Neuronal stem cell (in vitro differentiated cells): Measurements from ENCODE around the gene KSR2.

Experiments
- DNase-seq: peaks from one replicate; pipeline ENCODE4 v3.0.0-alpha.2; 2013; ENCODE audit warnings: low spot score
- H2AFZ ChIP-seq: one replicate; pipeline ENCODE4 v1.6.1; 2013; ENCODE audit warnings: mild to moderate bottlenecking, low read length, inconsistent platforms
- H2AK5ac ChIP-seq: 2 replicates; pipeline ENCODE4 v1.6.1; 2013; ENCODE audit warnings: low read depth, mild to moderate bottlenecking, inconsistent platforms, low read length, moderate library complexity, mixed read lengths
- H2BK120ac ChIP-seq: 2 replicates; pipeline ENCODE4 v1.6.1; 2013; ENCODE audit warnings: low read depth, mild to moderate bottlenecking, inconsistent platforms, low read length, moderate library complexity, mixed read lengths
- H2BK12ac ChIP-seq: one replicate; pipeline ENCODE4 v1.6.1; 2013; ENCODE audit warnings: low read length, inconsistent platforms
- H2BK15ac ChIP-seq: 2 replicates; pipeline ENCODE4 v1.6.1; 2013; ENCODE audit warnings: mild to moderate bottlenecking, low read length, inconsistent platforms, mixed read lengths
- H2BK5ac ChIP-seq: one replicate; pipeline ENCODE4 v1.6.1; 2013; ENCODE audit warnings: inconsistent platforms, mild to moderate bottlenecking, low read length, moderate library complexity
- H3K14ac ChIP-seq: one replicate; pipeline ENCODE4 v1.6.1; 2013; ENCODE audit warnings: low read length, inconsistent platforms
- H3K18ac ChIP-seq: 2 replicates; pipeline ENCODE4 v1.6.1; 2013; ENCODE audit warnings: low read length, inconsistent platforms
- H3K23ac ChIP-seq: 2 replicates; pipeline ENCODE4 v1.6.1; 2013; ENCODE audit warnings: low read depth, mild to moderate bottlenecking, mixed read lengths, low read length, inconsistent platforms; ENCODE audit not compliant: poor library complexity
- H3K27ac ChIP-seq: replicated peaks from 3 replicates; pipeline ENCODE4 v1.5.1; 2013; ENCODE audit warnings: low read length, inconsistent platforms
- H3K27me3 ChIP-seq, 3 experiments: 2 replicates each; pipeline ENCODE4 v1.6.1; 2013; ENCODE audit warnings: low read length in 3 of 3, mild to moderate bottlenecking in 2 of 3, inconsistent platforms in 1 of 3, low read depth in 1 of 3, mixed read lengths in 1 of 3, moderate library complexity in 1 of 3; ENCODE audit not compliant: control insufficient read depth in 3 of 3, insufficient read depth in 3 of 3
- H3K36me3 ChIP-seq, 2 donors: replicated peaks in 1 of 2; 2 replicates each; pipeline ENCODE4 v1.6.1; 2013; ENCODE audit warnings: low read length in 2 of 2; ENCODE audit not compliant: control insufficient read depth in 2 of 2, insufficient read depth in 2 of 2
- H3K4ac ChIP-seq: 2 replicates; pipeline ENCODE4 v1.6.1; 2013; ENCODE audit warnings: inconsistent platforms, mild to moderate bottlenecking, low read length, moderate library complexity
- H3K4me1 ChIP-seq, 2 donors: 1 replicate in 1 of 2; 2 replicates in 1 of 2; pipeline ENCODE4 v1.6.1; 2013; ENCODE audit warnings: low read length in 2 of 2, low read depth in 1 of 2; ENCODE audit not compliant: control insufficient read depth in 2 of 2, insufficient read depth in 1 of 2
- H3K4me2 ChIP-seq: one replicate; pipeline ENCODE4 v1.6.1; 2013; ENCODE audit warnings: mild to moderate bottlenecking, low read length, inconsistent platforms; ENCODE audit not compliant: insufficient read depth, poor library complexity, severe bottlenecking
- H3K4me3 ChIP-seq, 2 donors: 2 replicates each; pipeline ENCODE4 v1.5.1; 2013; ENCODE audit warnings: low read length in 2 of 2, mild to moderate bottlenecking in 2 of 2, inconsistent platforms in 1 of 2, moderate library complexity in 1 of 2
- H3K79me1 ChIP-seq: one replicate; pipeline ENCODE4 v1.6.1; 2013; ENCODE audit warnings: low read depth, mild to moderate bottlenecking, inconsistent platforms, low read length, moderate library complexity
- H3K9ac ChIP-seq: one replicate; pipeline ENCODE4 v1.6.1; 2013; ENCODE audit warnings: mild to moderate bottlenecking, low read depth, low read length, inconsistent platforms; ENCODE audit not compliant: poor library complexity
- H3K9me3 ChIP-seq, 2 donors: replicated peaks in 1 of 2; 2 replicates each; pipeline versions ENCODE3 to v1.6.1; 2013; ENCODE audit warnings: low read length in 2 of 2, mild to moderate bottlenecking in 2 of 2, inconsistent platforms in 1 of 2, low read depth in 1 of 2, mixed read lengths in 1 of 2, moderate library complexity in 1 of 2; ENCODE audit not compliant: control insufficient read depth in 2 of 2, insufficient read depth in 1 of 2
- H4K8ac ChIP-seq: one replicate; pipeline ENCODE4 v1.6.1; 2013; ENCODE audit warnings: low read depth, mild to moderate bottlenecking, inconsistent platforms, low read length, moderate library complexity
- H4K91ac ChIP-seq: one replicate; pipeline ENCODE4 v1.6.1; 2013; ENCODE audit warnings: low read length, low read depth, mild to moderate bottlenecking, inconsistent platforms; ENCODE audit not compliant: poor library complexity
- WGBS, 2 donors: extraction: QIAGEN DNeasy Blood & Tissue Kit; methylation state at CpG; one replicate each; pipeline ENCODE4 v1.1.7; 2013; ENCODE audit warnings: missing lambda C conversion rate in 2 of 2, mixed read lengths in 1 of 2; ENCODE audit not compliant: insufficient read length in 2 of 2, insufficient replicate concordance in 1 of 2; ENCODE audit errors: extremely low coverage in 2 of 2; 5-methylcytosine and 5-hydroxymethylcytosine counted together

Gene KSR2

GRCh38 chr12:117403586-117404139 lies 565.1 kb downstream of the KSR2 start:
- no peak overlapping the region for H3K23ac ChIP-seq
- H3K18ac ChIP-seq, result no peak overlapping the region
- no peak for DNase-seq
- no peaks in the 10 kb centered on the region for H3K36me3 ChIP-seq
- H2AK5ac ChIP-seq, result no peak overlapping the region
- no peak overlapping the region for H4K8ac ChIP-seq
- no peak overlapping the region for H2AFZ ChIP-seq
- no peak overlapping the region for H3K4me3 ChIP-seq
- H2BK120ac ChIP-seq, result no peak overlapping the region
- H3K79me1 ChIP-seq, result no peaks in the 10 kb centered on the region
- no peak overlapping the region for H2BK5ac ChIP-seq
- H3K27ac ChIP-seq, result no peak overlapping the region
- no peak overlapping the region for H4K91ac ChIP-seq
- H3K14ac ChIP-seq, result no peak overlapping the region
- H2BK15ac ChIP-seq, result no peak overlapping the region
- no peak overlapping the region for H2BK12ac ChIP-seq
- H3K9ac ChIP-seq, result no peak overlapping the region
- no peak overlapping the region for H3K4me2 ChIP-seq
- WGBS, 2 donors, result no CpG with 5 or more reads among the region's 3 CpGs
- H3K4ac ChIP-seq, result no peak overlapping the region
- no peaks in the 10 kb centered on the region for H3K27me3 ChIP-seq
- H3K9me3 ChIP-seq, result peaks cover 0 to 5% of the 10 kb centered on the region in 2 donors
- H3K4me1 ChIP-seq, result peaks cover 3 to 5% of the 10 kb centered on the region in 2 donors
